ENCODE results near the gene PAK6.

PAK6 gene

GRCh38 chr15:40293905-40294895 lies 55.3 kb downstream of the PAK6 start:
- no peak for DNase-seq

- DNase-seq, result no peak
Observed at GRCh38 chr15:40295297-40295696, 56.4 kb downstream of the PAK6 start.

- DNase-seq, result no peak
Observed at GRCh38 chr15:40295877-40296560, 57.2 kb downstream of the PAK6 start.

- DNase-seq, result no peak
Observed at GRCh38 chr15:40296561-40297230, 57.8 kb downstream of the PAK6 start.

GRCh38 chr15:40297356-40297755 lies 58.5 kb downstream of the PAK6 start:
- no peak for DNase-seq

- no peak for DNase-seq
Observed at GRCh38 chr15:40298216-40298935, 59.5 kb downstream of the PAK6 start.

GRCh38 chr15:40300367-40300766 lies 61.5 kb downstream of the PAK6 start:
- no peak for DNase-seq

- no peak for DNase-seq
Observed at GRCh38 chr15:40300771-40301170, 61.9 kb downstream of the PAK6 start.

GRCh38 chr15:40301467-40302179 lies 62.8 kb downstream of the PAK6 start:
- no peak for DNase-seq

GRCh38 chr15:40302288-40302886 lies 63.5 kb downstream of the PAK6 start:
- DNase-seq, result no peak

- DNase-seq, result no peak
Observed at GRCh38 chr15:40302981-40303380, 64.1 kb downstream of the PAK6 start.

- no peak for DNase-seq
Observed at GRCh38 chr15:40303576-40303975, 64.7 kb downstream of the PAK6 start.

- DNase-seq, result no peak
Observed at GRCh38 chr15:40305281-40305680, 66.4 kb downstream of the PAK6 start.

GRCh38 chr15:40306371-40306770 lies 67.5 kb downstream of the PAK6 start:
- DNase-seq, result no peak

- DNase-seq, result no peak
Observed at GRCh38 chr15:40306908-40307307, 68.0 kb downstream of the PAK6 start.

GRCh38 chr15:40307421-40308211 lies 68.8 kb downstream of the PAK6 start, which contains the start of gene PLCB2:
TSS of gene PLCB2 (minus strand) at chr15:40307935. CDS start at chr15:40307672, 263 bp downstream.
- DNase-seq, result peak; percentile 68

GRCh38 chr15:40309344-40309862 lies 70.5 kb downstream of the PAK6 start:
- DNase-seq, result no peak

- peak; percentile 67 for DNase-seq
Observed at GRCh38 chr15:40310001-40310959, 71.4 kb downstream of the PAK6 start.

- no peak for DNase-seq
Observed at GRCh38 chr15:40310993-40311392, 72.1 kb downstream of the PAK6 start.

Measured in activated CD4-positive, alpha-beta T cell treated with anti-CD3 and anti-CD28 coated beads, Interleukin-2, amount 50 U/mL, for 16 hours (primary cell).